HEK293 (cell line): ENCODE data around the gene FGR.

Experiments used
- HOXA7 ChIP-seq: sonication (generic); formaldehyde crosslinking; IDR thresholded peaks from 2 replicates; pipeline ENCODE4 v1.8.1; 2022; ENCODE audit warnings: missing genetic modification reagents, borderline replicate concordance
- KLF1 ChIP-seq: fragments of 450-650 bp; formaldehyde crosslinking; IDR thresholded peaks from 2 replicates; pipeline ENCODE4 v1.5.1; 2016; ENCODE audit warnings: missing biosample characterization, missing genetic modification characterization
- KLF10 ChIP-seq: fragments of 450-650 bp; IDR thresholded peaks from 2 replicates; pipeline ENCODE4 v1.5.1; 2018; ENCODE audit warnings: missing biosample characterization, mild to moderate bottlenecking, missing genetic modification characterization
- KLF9 ChIP-seq: fragments of 450-650 bp; formaldehyde crosslinking; IDR thresholded peaks from 2 replicates; pipeline ENCODE4 v1.5.1; 2016; ENCODE audit warnings: missing biosample characterization, missing genetic modification characterization, low read depth
- SALL2 ChIP-seq: fragments of 450-650 bp; formaldehyde crosslinking; IDR thresholded peaks from 2 replicates; pipeline ENCODE4 v1.5.0; 2017; ENCODE audit warnings: missing biosample characterization, mild to moderate bottlenecking, missing genetic modification characterization, borderline replicate concordance
- SCRT2 ChIP-seq: fragments of 450-650 bp; formaldehyde crosslinking; IDR thresholded peaks from 2 replicates; pipeline ENCODE4 v1.5.1; 2016; ENCODE audit warnings: missing biosample characterization, missing genetic modification characterization
- SP2 ChIP-seq: fragments of 450-650 bp; formaldehyde crosslinking; IDR thresholded peaks from 2 replicates; pipeline ENCODE4 v1.5.1; 2016; ENCODE audit warnings: missing biosample characterization, missing genetic modification characterization
- SP7 ChIP-seq: fragments of 450-650 bp; formaldehyde crosslinking; IDR thresholded peaks from 2 replicates; pipeline ENCODE4 v1.5.1; 2016; ENCODE audit warnings: missing biosample characterization, missing genetic modification characterization
- ZIC2 ChIP-seq: fragments of 450-650 bp; formaldehyde crosslinking; IDR thresholded peaks from 2 replicates; pipeline ENCODE4 v1.5.1; 2016; ENCODE audit warnings: missing biosample characterization, missing genetic modification characterization
- ZNF155 ChIP-seq: fragments of 450-650 bp; formaldehyde crosslinking; IDR thresholded peaks from 2 replicates; pipeline ENCODE4 v1.5.1; 2016; ENCODE audit warnings: missing biosample characterization, missing genetic modification characterization
- ZNF366 ChIP-seq: fragments of 450-650 bp; formaldehyde crosslinking; conservative IDR thresholded peaks from 2 replicates; pipeline ENCODE4 v1.5.1; 2016; ENCODE audit warnings: missing biosample characterization, missing genetic modification characterization
- ZNF391 ChIP-seq: fragments of 450-650 bp; formaldehyde crosslinking; IDR thresholded peaks from 2 replicates; pipeline ENCODE4 v1.5.1; 2016; ENCODE audit warnings: low read depth, missing biosample characterization, missing genetic modification characterization, borderline replicate concordance
- ZNF596 ChIP-seq: fragments of 450-650 bp; IDR thresholded peaks from 2 replicates; pipeline ENCODE4 v1.5.0; 2018; ENCODE audit warnings: missing biosample characterization, mild to moderate bottlenecking, missing genetic modification characterization, moderate library complexity
- ZNF600 ChIP-seq: fragments of 450-650 bp; formaldehyde crosslinking; IDR thresholded peaks from 2 replicates; pipeline ENCODE4 v1.5.1; 2016; ENCODE audit warnings: missing biosample characterization, missing genetic modification characterization
- ZNF660 ChIP-seq: fragments of 450-650 bp; IDR thresholded peaks from 2 replicates; pipeline ENCODE4 v1.5.1; 2018; ENCODE audit warnings: missing biosample characterization, mild to moderate bottlenecking, missing genetic modification characterization
- ZNF777 ChIP-seq: fragments of 450-650 bp; formaldehyde crosslinking; IDR thresholded peaks from 2 replicates; pipeline ENCODE4 v1.5.1; 2017; ENCODE audit warnings: missing biosample characterization, missing genetic modification characterization, borderline replicate concordance
- ZNF785 ChIP-seq: fragments of 450-650 bp; formaldehyde crosslinking; IDR thresholded peaks from 2 replicates; pipeline ENCODE4 v1.5.1; 2016; ENCODE audit warnings: missing biosample characterization, missing genetic modification characterization
- ZNF830 ChIP-seq: fragments of 450-650 bp; IDR thresholded peaks from 2 replicates; pipeline ENCODE4 v1.5.0; 2018; ENCODE audit warnings: missing biosample characterization, missing genetic modification characterization, low read depth, mild to moderate bottlenecking, moderate library complexity
- ZSCAN23 ChIP-seq: fragments of 450-650 bp; formaldehyde crosslinking; IDR thresholded peaks from 2 replicates; pipeline ENCODE4 v1.5.1; 2016; ENCODE audit warnings: missing biosample characterization, missing genetic modification characterization
- TF ChIP-seq, protein P1 (sequence below): fragments of 450-650 bp; formaldehyde crosslinking; IDR thresholded peaks from 2 replicates; pipeline ENCODE4 v1.5.1; 2016; ENCODE audit warnings: missing biosample characterization, missing genetic modification characterization
- TF ChIP-seq, protein P2 (sequence below): fragments of 450-650 bp; formaldehyde crosslinking; IDR thresholded peaks from 2 replicates; pipeline ENCODE4 v1.5.1; 2016; ENCODE audit warnings: missing biosample characterization, missing genetic modification characterization
- TF ChIP-seq, protein P3 (sequence below): fragments of 450-650 bp; formaldehyde crosslinking; IDR thresholded peaks from 2 replicates; pipeline ENCODE4 v1.5.1; 2017; ENCODE audit warnings: missing biosample characterization, missing genetic modification characterization
- TF ChIP-seq, protein P4 (sequence below): fragments of 450-650 bp; formaldehyde crosslinking; IDR thresholded peaks from 2 replicates; pipeline ENCODE4 v1.5.1; 2016; ENCODE audit warnings: missing biosample characterization, missing genetic modification characterization, borderline replicate concordance
- TF ChIP-seq, protein P5 (sequence below): fragments of 450-650 bp; formaldehyde crosslinking; IDR thresholded peaks from 2 replicates; pipeline ENCODE4 v1.5.1; 2016; ENCODE audit warnings: missing biosample characterization, missing genetic modification characterization

The FGR gene

DNA sequence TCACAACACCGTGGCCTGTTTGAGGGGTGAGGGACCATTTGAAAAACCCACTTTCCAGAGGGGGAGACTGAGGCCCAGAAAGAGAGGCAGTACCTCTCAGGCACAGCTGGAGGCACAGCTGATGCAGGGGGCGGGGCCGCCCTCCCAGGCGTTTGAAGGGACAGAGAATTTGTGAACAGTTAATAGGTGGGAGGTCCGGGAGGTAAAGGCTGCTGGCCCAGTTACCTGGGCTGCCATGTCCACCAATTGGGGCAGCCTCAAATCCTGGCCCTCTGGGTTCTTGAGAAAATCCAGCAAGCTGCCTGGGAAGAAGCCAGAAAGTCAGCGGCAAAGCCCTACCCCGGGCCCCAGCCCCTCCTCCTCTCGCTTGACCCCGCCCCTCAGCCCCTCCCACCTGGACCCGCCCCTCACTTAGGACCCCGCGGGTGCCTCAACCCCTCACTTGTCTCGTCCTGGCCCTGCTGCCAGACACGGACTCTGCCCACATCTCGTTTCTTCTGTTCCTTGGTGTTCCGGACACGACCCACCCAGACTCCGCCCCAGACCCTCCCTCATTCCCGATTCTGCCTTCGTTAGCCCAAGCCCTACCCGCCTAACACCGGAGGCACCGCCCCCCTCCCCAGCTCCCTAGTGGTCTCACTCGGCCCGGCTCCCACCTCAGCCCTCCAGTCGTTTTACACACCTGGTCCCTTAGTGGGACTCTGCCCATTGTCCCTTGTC, 20.2 kb downstream of the FGR start (continued):
- TF ChIP-seq, protein P1, sequence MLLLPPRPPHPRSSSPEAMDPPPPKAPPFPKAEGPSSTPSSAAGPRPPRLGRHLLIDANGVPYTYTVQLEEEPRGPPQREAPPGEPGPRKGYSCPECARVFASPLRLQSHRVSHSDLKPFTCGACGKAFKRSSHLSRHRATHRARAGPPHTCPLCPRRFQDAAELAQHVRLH = no peak
- TF ChIP-seq, protein P2, sequence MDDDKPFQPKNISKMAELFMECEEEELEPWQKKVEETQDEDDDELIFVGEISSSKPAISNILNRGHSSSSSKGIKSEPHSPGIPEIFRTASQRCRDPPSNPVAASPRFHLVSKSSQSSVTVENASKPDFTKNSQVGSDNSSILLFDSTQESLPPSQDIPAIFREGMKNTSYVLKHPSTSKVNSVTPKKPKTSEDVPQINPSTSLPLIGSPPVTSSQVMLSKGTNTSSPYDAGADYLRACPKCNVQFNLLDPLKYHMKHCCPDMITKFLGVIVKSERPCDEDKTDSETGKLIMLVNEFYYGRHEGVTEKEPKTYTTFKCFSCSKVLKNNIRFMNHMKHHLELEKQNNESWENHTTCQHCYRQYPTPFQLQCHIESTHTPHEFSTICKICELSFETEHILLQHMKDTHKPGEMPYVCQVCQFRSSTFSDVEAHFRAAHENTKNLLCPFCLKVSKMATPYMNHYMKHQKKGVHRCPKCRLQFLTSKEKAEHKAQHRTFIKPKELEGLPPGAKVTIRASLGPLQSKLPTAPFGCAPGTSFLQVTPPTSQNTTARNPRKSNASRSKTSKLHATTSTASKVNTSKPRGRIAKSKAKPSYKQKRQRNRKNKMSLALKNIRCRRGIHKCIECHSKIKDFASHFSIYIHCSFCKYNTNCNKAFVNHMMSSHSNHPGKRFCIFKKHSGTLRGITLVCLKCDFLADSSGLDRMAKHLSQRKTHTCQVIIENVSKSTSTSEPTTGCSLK (tag by site-specific recombination) = no peak
- no peak for TF ChIP-seq ZNF785 (tag by site-specific recombination)
- TF ChIP-seq, protein P3, sequence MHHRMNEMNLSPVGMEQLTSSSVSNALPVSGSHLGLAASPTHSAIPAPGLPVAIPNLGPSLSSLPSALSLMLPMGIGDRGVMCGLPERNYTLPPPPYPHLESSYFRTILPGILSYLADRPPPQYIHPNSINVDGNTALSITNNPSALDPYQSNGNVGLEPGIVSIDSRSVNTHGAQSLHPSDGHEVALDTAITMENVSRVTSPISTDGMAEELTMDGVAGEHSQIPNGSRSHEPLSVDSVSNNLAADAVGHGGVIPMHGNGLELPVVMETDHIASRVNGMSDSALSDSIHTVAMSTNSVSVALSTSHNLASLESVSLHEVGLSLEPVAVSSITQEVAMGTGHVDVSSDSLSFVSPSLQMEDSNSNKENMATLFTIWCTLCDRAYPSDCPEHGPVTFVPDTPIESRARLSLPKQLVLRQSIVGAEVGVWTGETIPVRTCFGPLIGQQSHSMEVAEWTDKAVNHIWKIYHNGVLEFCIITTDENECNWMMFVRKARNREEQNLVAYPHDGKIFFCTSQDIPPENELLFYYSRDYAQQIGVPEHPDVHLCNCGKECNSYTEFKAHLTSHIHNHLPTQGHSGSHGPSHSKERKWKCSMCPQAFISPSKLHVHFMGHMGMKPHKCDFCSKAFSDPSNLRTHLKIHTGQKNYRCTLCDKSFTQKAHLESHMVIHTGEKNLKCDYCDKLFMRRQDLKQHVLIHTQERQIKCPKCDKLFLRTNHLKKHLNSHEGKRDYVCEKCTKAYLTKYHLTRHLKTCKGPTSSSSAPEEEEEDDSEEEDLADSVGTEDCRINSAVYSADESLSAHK (tag by site-specific recombination) = no peak
- TF ChIP-seq ZNF660 (tag by site-specific recombination) = no peak
- TF ChIP-seq KLF9 = peak; percentile 68
- TF ChIP-seq ZSCAN23 = no peak
- no peak for TF ChIP-seq SALL2 (tag by site-specific recombination)
- no peak for TF ChIP-seq ZNF596 (tag by site-specific recombination)
- TF ChIP-seq, protein P4, sequence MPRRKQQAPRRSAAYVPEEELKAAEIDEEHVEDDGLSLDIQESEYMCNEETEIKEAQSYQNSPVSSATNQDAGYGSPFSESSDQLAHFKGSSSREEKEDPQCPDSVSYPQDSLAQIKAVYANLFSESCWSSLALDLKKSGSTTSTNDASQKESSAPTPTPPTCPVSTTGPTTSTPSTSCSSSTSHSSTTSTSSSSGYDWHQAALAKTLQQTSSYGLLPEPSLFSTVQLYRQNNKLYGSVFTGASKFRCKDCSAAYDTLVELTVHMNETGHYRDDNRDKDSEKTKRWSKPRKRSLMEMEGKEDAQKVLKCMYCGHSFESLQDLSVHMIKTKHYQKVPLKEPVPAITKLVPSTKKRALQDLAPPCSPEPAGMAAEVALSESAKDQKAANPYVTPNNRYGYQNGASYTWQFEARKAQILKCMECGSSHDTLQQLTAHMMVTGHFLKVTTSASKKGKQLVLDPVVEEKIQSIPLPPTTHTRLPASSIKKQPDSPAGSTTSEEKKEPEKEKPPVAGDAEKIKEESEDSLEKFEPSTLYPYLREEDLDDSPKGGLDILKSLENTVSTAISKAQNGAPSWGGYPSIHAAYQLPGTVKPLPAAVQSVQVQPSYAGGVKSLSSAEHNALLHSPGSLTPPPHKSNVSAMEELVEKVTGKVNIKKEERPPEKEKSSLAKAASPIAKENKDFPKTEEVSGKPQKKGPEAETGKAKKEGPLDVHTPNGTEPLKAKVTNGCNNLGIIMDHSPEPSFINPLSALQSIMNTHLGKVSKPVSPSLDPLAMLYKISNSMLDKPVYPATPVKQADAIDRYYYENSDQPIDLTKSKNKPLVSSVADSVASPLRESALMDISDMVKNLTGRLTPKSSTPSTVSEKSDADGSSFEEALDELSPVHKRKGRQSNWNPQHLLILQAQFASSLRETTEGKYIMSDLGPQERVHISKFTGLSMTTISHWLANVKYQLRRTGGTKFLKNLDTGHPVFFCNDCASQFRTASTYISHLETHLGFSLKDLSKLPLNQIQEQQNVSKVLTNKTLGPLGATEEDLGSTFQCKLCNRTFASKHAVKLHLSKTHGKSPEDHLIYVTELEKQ (tag by site-specific recombination) = no peak
- TF ChIP-seq ZNF391 = no peak
- no peak for TF ChIP-seq SCRT2 (tag by site-specific recombination)
- TF ChIP-seq HOXA7 = no peak
- no peak for TF ChIP-seq ZNF830 (tag by site-specific recombination)
- no peak for TF ChIP-seq ZNF155 (tag by site-specific recombination)
- TF ChIP-seq, protein P5, sequence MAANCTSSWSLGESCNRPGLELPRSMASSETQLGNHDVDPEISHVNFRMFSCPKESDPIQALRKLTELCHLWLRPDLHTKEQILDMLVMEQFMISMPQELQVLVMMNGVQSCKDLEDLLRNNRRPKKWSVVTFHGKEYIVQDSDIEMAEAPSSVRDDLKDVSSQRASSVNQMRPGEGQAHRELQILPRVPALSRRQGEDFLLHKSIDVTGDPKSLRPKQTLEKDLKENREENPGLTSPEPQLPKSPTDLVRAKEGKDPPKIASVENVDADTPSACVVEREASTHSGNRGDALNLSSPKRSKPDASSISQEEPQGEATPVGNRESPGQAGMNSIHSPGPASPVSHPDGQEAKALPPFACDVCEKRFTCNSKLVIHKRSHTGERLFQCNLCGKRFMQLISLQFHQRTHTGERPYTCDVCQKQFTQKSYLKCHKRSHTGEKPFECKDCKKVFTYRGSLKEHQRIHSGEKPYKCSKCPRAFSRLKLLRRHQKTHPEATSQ (tag by site-specific recombination) = no peak
- no peak for TF ChIP-seq ZNF366 (tag by site-specific recombination)
- no peak for TF ChIP-seq SP7 (tag by site-specific recombination)
- no peak for TF ChIP-seq ZNF777
- peak; percentile 54 for TF ChIP-seq ZNF600 (tag by site-specific recombination)
- TF ChIP-seq KLF10 (tag by site-specific recombination) = no peak; the same call in 1 of the 2 replicates
- TF ChIP-seq ZIC2 (tag by site-specific recombination) = no peak
- TF ChIP-seq KLF1 (tag by site-specific recombination) = peak; percentile 59; the same call in 1 of the 2 replicates
- peak; percentile 45 for TF ChIP-seq SP2 (tag by site-specific recombination)
